EH (cell line): Measurements from ENCODE around the gene CEP126.
A peak's percentile ranks its signal among the peaks of the same experiment; 100 is the strongest.
"Not testable (repeated sequence)": the region's sequence is repeated elsewhere in the genome, so short reads cannot be mapped to it uniquely, and the experiment has no call there.

ENCODE experiments used
- DNase-seq: peaks from one replicate; pipeline ENCODE4 v3.0.0-alpha.2; 2015; ENCODE audit warnings: low read depth

Gene CEP126

GRCh38 chr11:101940901-101941520, 26.2 kb downstream of the CEP126 start:
- DNase-seq, result no peak

GRCh38 chr11:101944923-101945322, 30.1 kb downstream of the CEP126 start:
- DNase-seq, result no peak

GRCh38 chr11:101945448-101945847, 30.6 kb downstream of the CEP126 start:
- DNase-seq, result no peak

DNA sequence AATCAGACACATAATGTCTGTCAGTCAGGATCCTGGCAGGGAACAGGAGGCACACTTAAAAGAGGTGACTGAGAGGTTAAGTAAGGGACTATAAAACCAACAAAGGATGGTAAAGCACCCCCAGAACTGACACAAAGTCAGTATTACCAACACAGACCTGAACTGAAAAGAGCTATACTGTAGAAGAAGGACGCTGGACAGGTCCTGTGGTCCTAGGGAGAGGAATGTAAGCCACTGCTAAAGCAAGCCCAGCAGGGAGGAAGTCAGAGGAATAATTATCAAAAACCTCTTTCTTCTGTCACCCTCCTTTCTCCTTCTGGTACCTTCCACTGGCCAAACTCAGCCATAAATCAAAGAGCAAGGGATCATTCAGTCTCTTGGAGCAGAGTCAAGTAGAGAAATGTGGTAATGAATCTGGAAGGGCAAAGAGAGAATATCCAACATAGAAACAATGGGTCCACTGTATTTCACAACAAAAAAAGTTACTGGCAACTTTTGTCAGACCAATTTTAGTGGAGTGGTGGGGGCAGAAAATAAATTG, 34.9 kb downstream of the CEP126 start:
- DNase-seq, result no peak

DNA sequence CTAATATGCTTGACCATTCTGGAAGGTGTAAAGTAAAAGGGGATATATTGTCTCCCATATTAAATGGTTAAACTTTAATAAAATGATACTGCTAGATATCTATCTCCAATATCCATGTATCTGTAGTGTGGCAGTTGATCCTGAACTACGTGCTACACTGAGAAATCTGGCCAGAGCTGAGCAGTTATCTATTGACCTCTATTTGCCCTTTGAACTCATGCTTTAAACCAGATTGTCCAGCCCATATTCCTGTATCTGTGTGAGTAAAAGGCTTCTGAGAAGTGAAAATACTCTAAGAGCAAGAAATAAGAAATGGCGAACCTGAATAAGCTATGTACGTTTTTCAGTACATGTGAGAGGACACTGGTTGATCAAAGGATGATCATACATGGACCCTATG, 40.5 kb downstream of the CEP126 start:
- no peak for DNase-seq

DNA sequence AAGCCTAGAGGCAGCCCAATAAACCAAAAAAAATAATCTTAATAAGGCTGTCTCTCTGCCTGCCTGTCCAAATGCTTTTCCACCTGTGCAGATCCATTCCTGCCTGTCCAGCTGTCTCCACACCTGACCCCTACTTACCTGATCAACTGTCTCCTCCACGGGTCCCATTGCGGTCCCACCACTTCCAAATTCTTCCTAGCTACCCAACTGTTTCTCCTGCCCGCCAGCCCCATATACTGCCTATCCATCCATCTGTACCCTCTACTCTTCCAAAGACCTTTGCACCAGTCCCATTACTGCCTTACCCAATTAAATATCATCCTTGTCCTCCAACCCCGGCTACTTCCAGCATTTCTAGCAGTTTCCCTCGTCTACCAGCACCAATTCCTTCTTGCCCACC, 40.9 kb downstream of the CEP126 start:
- DNase-seq, result no peak

GRCh38 chr11:101960231-101960630, 45.4 kb downstream of the CEP126 start:
- no peak for DNase-seq

DNA sequence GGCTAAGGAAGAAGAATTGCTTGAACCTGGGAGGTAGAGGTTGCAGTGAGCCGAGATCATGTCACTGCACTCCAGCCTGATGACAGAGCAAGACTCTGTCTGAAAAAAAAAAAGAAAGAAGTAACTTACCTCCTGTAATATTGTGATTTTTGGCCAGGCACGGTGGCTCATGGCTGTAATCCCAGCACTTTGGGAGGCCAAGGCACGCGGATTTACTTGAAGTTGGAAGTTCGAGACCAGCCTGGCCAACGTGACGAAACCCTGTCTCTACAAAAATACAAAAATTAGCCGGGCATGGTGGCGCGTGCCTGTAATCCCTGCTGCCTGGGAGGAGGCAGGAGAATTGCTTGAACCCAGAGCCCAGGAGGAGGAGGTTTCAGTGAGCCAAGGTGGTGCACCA, 49.4 kb downstream of the CEP126 start:
- DNase-seq, result not testable (repeated sequence)

- peak; percentile 28 for DNase-seq
Measured at GRCh38 chr11:101974255-101974654, 59.4 kb downstream of the CEP126 start.

GRCh38 chr11:101974771-101975170, 60.0 kb downstream of the CEP126 start:
- DNase-seq, result no peak

DNA sequence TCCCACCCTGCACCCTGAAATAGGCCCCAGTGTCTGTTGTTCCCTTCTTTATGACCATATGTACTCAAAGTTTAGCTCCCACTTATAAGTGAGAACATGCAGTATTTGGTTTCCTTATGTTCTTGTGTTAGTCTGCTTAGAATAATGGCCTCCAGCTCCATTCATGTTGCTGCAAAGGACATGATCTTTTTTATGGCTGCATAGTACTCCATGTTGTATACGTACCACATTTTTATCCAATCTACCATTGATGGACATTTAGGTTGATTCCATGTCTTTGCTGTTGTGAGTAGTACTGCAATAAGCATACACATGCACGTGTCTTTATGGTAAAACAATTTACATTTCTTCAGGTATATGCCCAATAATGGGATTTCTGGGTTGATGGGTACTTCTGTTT, 60.9 kb downstream of the CEP126 start:
- no peak for DNase-seq

DNA sequence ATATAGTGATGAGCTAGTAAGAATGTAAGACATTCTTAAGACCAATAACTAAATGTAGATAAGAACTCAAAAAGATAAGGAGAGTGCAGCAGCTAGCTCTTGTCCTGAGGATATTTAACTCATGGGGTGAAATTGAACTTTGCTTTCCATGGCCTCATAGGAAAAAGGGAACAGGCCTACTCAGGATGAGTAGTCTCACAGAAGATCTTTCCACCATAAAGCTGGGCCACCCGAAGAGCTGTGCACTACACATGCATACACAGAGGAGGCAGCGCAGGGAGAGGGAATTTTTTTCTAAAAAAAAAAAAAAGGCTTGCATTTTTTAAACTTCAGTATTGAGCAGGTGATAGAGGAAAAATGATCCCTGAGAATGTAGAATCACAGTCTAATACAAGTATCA, 72.6 kb downstream of the CEP126 start:
- DNase-seq, result no peak

DNA sequence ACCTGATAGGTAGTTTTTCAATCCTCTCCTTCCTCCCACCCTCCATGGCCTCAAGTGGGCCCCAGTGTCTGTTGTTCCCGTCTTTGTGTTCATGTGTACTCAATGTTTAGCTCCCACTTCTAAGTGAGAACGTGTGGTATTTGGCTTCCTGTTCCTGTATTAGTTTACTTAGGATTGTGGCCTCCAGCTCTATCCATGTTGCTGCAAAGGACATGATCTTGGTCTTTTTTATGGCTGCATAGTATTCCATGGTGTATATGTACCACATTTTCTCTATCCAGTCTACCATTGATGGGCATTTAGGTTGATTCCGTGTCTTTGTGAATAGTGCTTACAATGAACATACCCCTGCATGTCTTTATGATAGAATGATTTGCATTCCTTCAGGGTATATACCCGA, 78.4 kb downstream of the CEP126 start:
- DNase-seq, result no peak

- DNase-seq, result not testable (repeated sequence)
Measured at GRCh38 chr11:101994052-101994469, 79.3 kb downstream of the CEP126 start.

DNA sequence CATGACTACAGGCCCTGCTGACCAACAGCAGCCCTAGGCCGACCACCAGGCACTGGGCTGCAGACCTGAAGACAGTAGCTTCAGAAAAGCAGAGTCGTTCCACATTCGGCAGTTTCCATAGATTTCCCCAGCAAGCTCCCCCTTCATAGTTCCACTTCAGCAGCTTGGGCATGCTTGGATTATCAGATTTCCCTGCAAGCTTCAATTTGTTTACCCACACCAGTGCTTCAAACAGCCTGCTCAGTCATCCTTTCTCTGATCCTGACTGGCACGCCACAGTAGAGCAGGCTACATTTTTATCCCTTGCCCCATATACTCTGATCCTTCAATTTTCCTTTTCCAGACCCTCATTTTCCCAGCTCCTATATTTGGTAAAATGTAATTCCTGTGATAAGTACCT, 81.3 kb downstream of the CEP126 start:
- DNase-seq, result no peak

GRCh38 chr11:102001657-102002338, 87.0 kb downstream of the CEP126 start:
- DNase-seq, result no peak

GRCh38 chr11:102004220-102004619, 89.4 kb downstream of the CEP126 start:
- no peak for DNase-seq

DNA sequence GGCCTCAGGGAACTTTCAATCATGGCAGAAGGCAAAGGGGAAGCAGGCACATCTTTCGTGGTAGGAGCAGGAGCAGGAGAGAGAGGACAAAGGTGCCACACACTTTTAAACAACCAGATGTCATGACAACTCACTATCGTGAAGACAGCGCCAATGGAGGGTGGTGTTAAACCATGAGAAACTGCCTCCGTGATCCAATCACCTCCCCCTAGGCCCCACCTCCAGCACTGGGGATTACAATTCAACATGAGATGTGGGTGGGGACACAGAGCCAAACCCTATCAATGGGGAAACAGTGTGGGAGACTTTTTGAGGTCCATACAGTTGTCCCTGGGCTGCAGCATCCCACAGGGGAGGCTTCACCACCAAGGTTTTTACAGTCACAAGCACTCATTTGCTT, 90.5 kb downstream of the CEP126 start:
- no peak for DNase-seq

- no peak for DNase-seq
Measured at GRCh38 chr11:102006835-102007566, 92.2 kb downstream of the CEP126 start.

- DNase-seq, result peak; percentile 63
Measured at GRCh38 chr11:102007567-102008437, 93.0 kb downstream of the CEP126 start.

- DNase-seq, result peak; percentile 95
Measured at GRCh38 chr11:102010776-102011494, 96.1 kb downstream of the CEP126 start.
